Neuron (in vitro differentiated cells): Measurements from ENCODE around the gene CTPS2.
"Not testable (repeated sequence)": the region's sequence is repeated elsewhere in the genome, so short reads cannot be mapped to it uniquely, and the experiment has no call there.

Experiments
- H2AFZ ChIP-seq: one replicate; pipeline ENCODE4 v1.6.1; 2013; ENCODE audit warnings: low read depth, mild to moderate bottlenecking, inconsistent platforms, low read length, moderate library complexity
- H3K27me3 ChIP-seq: one replicate; pipeline ENCODE4 v1.6.1; 2013; ENCODE audit warnings: low read length; ENCODE audit not compliant: insufficient read depth
- H3K36me3 ChIP-seq: one replicate; pipeline ENCODE4 v1.6.1; 2013; ENCODE audit warnings: low read length; ENCODE audit not compliant: insufficient read depth
- H3K4me1 ChIP-seq: one replicate; pipeline ENCODE4 v1.6.1; 2013; ENCODE audit warnings: low read length; ENCODE audit not compliant: insufficient read depth
- H3K4me3 ChIP-seq: 2 replicates; pipeline ENCODE4 v1.5.1; 2013; ENCODE audit warnings: mild to moderate bottlenecking, low read length, moderate library complexity
- H3K9me3 ChIP-seq: one replicate; pipeline ENCODE4 v1.6.1; 2013; ENCODE audit warnings: low read length

Gene CTPS2, protein sequence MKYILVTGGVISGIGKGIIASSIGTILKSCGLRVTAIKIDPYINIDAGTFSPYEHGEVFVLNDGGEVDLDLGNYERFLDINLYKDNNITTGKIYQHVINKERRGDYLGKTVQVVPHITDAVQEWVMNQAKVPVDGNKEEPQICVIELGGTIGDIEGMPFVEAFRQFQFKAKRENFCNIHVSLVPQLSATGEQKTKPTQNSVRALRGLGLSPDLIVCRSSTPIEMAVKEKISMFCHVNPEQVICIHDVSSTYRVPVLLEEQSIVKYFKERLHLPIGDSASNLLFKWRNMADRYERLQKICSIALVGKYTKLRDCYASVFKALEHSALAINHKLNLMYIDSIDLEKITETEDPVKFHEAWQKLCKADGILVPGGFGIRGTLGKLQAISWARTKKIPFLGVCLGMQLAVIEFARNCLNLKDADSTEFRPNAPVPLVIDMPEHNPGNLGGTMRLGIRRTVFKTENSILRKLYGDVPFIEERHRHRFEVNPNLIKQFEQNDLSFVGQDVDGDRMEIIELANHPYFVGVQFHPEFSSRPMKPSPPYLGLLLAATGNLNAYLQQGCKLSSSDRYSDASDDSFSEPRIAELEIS

DNA sequence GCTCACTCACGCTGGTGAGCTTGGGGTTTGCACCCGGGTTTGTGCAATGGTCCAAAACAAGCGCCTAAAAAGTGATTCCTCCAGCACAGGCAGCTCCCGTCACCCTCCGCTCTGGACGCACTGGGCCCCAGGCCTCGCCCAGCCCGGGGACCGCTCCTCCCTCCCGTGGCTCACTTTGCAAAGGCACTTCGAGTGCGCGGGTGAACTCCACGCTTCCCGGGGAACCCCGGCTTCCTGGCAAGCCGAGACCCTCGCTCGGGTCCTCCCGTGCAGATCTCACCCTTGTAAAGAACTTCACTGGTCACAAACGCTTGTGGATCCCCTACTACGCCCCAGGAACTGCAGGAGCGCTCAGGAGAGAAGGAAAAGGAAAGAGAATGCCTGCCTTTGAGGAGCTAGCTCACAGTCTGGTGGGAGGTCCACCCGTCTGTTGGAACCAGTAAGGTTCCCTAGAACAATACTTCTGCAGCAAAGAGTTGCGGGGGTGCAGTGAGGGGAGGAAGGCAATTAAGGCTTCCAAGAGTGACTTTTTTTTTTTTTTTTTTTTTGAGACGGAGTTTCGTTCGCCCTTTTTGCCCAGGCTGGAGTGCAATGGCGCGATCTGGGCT lies at the start of gene CTPS2:
Gene CTPS2, minus strand, starts transcription at position 122 of the 608 bp plus-strand sequence. CDS start 9,767 bp downstream, outside the sequence.
- Histone ChIP-seq H3K27me3 (no peaks in the 10 kb centered on the region), H3K4me1 (peaks cover 8% of the 10 kb centered on the region), H3K9me3 (no peaks in the 10 kb centered on the region), H3K4me3 (peak within 1 kb of the TSS; percentile 61), H2AFZ (peak within 1 kb of the TSS; percentile 97), H3K36me3 (peaks cover 7% of the 10 kb centered on the region)

DNA sequence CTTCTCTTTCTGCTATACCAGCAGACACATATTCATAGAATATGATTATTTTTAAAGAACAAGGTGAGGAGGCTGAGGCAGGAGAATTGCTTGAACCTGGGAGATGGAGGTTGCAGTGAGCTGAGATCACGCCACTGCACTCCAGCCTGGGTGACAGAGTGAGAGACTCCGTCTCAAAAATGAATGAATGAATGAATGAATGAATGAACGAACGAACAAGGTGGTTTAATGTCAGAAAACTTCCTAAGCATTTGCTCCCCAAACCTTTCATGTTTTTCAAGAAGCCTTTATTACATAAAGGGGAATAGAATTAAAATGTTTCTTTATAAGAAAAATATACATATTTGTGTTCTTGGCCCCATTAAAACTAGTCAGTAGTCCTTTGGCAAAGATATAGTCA lies 49.0 kb upstream of the CTPS2 start:
- H3K4me3 ChIP-seq, H3K4me1 ChIP-seq, H3K27me3 ChIP-seq, H3K9me3 ChIP-seq, H2AFZ ChIP-seq: not testable (repeated sequence)
- peaks cover 32% of the 10 kb centered on the region for H3K36me3 ChIP-seq

DNA sequence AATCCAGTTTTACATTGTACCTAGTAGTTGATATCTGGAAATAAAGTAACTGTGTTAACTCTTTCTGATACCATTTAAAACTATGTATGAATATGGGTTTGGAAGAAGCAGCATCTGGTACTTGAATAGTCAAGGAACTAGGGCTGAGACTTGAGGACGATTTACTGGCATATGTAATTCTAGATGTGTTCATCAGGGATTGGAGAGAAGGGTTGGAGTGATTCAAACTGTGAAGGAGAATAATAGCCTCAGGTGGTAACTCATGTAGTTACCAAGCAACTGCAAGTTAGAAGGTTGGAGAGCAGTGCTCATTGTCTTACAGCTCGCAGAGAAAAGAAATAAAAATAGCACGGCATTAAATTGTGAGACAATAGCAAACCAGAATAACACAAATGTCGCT lies 44.3 kb upstream of the CTPS2 start:
- H3K36me3 ChIP-seq: peaks cover 55% of the 10 kb centered on the region
- H2AFZ ChIP-seq: no peak overlapping the region
- no peaks in the 10 kb centered on the region for H3K9me3 ChIP-seq
- no peaks in the 10 kb centered on the region for H3K4me1 ChIP-seq
- no peaks in the 10 kb centered on the region for H3K27me3 ChIP-seq
- no peak overlapping the region for H3K4me3 ChIP-seq

DNA sequence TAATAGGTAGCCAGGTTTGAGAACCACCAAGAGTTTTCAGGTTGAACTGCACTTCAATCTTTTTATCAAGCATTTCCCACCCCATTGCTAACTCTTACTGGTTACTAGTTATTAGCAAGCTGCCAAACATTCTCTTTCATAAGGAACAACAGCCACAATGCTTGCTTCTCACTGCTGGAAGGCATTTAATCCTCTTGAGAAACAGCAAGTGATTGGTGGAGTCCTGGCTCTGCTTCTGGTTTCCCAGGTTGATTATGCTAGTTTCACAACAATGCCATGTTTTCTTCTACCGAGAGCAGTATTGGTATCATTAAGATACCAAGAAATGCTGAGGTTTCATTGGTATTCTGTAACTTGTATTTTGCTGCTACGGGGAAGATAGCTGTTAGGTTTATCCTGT lies 41.5 kb upstream of the CTPS2 start:
- Histone ChIP-seq H3K36me3 (peaks cover 61% of the 10 kb centered on the region), H2AFZ (no peak overlapping the region), H3K4me3 (no peak overlapping the region), H3K4me1 (no peaks in the 10 kb centered on the region), H3K27me3 (no peaks in the 10 kb centered on the region), H3K9me3 (no peaks in the 10 kb centered on the region)

DNA sequence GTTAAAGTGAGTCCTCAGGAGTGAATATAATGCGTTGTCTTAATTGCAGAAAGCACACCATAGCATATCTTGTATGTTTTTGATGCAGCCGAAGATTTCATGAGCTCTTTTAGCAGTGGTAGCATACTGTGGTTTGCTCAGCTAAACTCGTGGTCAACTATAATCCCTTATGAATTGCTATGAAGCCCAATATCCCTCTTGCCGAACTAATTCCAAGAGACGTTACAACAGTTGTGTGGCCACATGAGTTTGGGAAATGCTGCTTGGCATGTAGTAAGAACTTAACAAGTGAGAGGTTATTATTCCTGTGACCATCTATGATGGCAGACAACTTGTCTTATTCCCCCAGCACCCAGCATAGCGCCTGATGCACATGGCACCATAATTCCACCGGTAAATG lies 37.7 kb upstream of the CTPS2 start:
- no peaks in the 10 kb centered on the region for H3K27me3 ChIP-seq
- H3K4me1 ChIP-seq: peaks cover 4% of the 10 kb centered on the region
- no peak overlapping the region for H2AFZ ChIP-seq
- H3K9me3 ChIP-seq: no peaks in the 10 kb centered on the region
- peaks cover 60% of the 10 kb centered on the region for H3K36me3 ChIP-seq
- no peak overlapping the region for H3K4me3 ChIP-seq

DNA sequence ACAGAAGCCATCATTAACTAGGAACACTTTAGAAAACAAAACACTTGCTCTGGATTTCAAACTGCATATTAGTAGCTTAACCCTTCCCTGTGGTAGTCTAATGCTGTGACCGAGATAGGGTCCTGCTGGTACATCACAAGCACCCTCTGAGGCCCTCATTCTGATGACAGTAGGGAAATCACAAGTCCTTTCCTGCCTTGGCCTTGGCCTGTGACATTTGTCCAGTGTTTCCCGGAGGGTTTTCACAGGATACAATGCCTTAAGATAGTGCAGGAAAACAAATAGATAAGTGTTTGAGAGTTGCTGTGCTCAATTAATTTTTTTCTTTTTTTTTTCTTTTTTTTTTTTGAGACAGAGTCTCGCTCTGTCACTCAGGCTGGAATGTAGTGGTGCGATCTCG lies 36.0 kb upstream of the CTPS2 start:
- H3K36me3 ChIP-seq: peaks cover 63% of the 10 kb centered on the region
- peaks cover 4% of the 10 kb centered on the region for H3K4me1 ChIP-seq
- H3K27me3 ChIP-seq: no peaks in the 10 kb centered on the region
- H3K4me3 ChIP-seq: no peak overlapping the region
- H2AFZ ChIP-seq: no peak overlapping the region
- no peaks in the 10 kb centered on the region for H3K9me3 ChIP-seq

DNA sequence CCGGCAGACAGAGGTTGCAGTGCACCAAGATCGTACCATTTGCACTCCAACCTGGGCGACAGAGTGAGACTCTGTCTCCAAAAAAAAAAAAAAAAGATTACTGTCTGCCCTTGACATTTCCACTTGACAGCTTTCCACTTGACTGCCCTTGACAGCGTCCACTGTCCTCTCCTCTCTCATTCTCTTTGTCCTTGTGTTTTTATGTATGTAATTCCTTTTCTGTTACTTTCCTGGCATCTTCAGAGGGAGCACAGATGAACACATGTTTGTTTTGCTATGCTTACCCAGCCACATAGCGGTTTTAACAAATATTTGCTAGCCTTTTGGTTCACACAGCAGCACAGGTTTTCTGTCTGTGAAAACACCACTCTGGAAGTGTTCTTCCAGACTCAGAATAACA lies 33.2 kb upstream of the CTPS2 start:
- H3K4me3 ChIP-seq: no peak overlapping the region
- no peaks in the 10 kb centered on the region for H3K27me3 ChIP-seq
- no peak overlapping the region for H2AFZ ChIP-seq
- H3K36me3 ChIP-seq: peaks cover 68% of the 10 kb centered on the region
- peaks cover 4% of the 10 kb centered on the region for H3K4me1 ChIP-seq
- no peaks in the 10 kb centered on the region for H3K9me3 ChIP-seq

DNA sequence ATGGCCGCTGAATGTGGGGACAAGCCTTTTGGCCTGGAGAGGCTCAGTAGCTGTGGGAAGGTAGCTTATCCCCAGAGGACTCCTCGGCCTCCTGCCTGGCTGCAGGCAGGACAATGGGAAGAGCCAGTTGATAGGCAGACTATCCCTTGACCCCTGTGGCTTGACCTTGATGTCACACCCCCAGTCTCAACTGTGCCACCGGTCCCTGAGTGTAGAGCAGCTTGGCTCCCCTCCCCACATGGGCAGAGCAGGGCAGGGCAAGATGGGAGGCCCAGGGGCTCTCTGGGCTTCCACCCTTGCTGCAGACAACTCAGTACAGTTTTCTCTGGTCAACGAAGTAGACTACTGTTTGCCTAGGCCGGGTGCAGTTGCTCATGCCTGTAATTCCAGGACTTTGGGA lies 32.6 kb upstream of the CTPS2 start:
- no peaks in the 10 kb centered on the region for H3K27me3 ChIP-seq
- no peaks in the 10 kb centered on the region for H3K9me3 ChIP-seq
- peaks cover 4% of the 10 kb centered on the region for H3K4me1 ChIP-seq
- no peak overlapping the region for H2AFZ ChIP-seq
- peaks cover 65% of the 10 kb centered on the region for H3K36me3 ChIP-seq
- no peak overlapping the region for H3K4me3 ChIP-seq

DNA sequence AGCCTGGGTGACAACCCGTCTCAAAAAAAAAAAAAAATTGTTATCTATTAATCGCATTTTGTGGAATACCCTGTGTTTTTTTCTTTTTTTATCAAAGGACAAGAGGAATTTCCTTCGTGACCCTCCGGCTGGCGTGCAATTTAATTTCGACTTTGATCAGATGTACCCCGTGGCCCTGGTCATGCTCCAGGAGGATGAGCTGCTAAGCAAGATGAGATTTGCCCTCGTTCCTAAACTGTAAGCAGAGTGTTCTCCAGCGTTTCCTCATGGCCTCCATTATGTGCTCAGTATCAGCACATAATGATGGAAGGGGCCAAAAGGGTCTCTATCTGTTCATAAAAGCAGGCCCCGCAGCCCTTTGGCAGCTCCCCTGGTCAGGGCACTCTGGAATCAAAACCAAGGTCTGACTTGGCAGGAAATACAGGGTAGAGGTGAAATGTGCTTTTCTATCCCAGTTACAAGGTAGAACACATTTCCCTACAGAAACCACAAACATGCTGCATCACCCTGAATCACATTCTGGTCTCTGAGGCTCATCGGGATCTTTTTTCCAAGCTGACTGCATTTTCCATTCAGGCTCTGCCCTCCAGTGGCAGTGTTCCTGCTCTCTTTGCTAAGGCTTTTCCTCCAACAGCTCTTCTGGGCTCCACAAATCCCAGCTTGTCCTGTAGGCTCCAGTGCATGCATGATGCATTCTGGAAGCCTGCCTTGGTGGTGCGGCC lies 31.3 kb upstream of the CTPS2 start:
- H3K27me3 ChIP-seq: no peaks in the 10 kb centered on the region
- H3K36me3 ChIP-seq: peaks cover 57% of the 10 kb centered on the region
- no peaks in the 10 kb centered on the region for H3K9me3 ChIP-seq
- H2AFZ ChIP-seq: no peak overlapping the region
- peaks cover 4% of the 10 kb centered on the region for H3K4me1 ChIP-seq
- no peak overlapping the region for H3K4me3 ChIP-seq

DNA sequence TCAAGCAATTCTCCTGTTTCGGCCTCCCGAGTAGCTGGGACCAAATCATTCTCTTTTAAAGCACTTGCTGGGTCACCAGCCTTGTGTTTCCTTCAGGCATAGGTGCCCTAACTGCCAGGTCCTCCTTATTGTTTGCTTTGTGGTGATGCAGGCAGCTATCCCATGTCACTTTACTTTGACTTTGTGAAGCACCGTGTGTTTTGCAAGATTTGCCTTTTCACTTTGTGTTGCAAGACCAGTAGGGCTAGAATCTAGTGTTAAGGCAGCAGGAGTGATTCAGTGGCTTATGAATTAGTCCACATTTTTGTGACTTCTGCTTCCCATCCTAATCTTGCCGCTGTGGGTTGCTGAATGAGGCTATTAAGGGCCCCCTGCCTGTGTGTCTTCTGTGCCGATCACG lies 27.1 kb upstream of the CTPS2 start:
- peaks cover 64% of the 10 kb centered on the region for H3K36me3 ChIP-seq
- no peak overlapping the region for H2AFZ ChIP-seq
- no peaks in the 10 kb centered on the region for H3K27me3 ChIP-seq
- H3K9me3 ChIP-seq: no peaks in the 10 kb centered on the region
- no peak overlapping the region for H3K4me3 ChIP-seq
- no peaks in the 10 kb centered on the region for H3K4me1 ChIP-seq

DNA sequence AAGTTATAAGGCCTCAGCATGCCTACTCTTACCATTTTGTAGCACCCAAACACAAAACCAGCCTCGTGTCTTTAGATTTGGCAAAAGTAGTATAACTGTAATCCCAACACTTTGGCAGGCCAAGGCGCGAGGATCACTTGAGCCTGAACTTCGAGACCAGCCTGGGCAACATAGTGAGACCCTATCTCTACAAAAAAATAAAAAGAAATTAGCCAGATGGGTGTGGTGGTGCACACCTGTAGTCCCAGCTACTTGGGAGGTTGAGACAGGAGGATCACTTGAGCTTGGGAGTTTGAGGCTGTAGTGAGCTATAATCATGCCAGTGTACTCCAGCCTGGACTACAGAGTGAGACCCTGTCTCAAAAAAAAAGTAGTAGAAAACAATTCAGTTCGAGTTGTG lies 24.6 kb upstream of the CTPS2 start:
- Histone ChIP-seq H3K4me1 (no peaks in the 10 kb centered on the region), H3K27me3 (no peaks in the 10 kb centered on the region), H2AFZ (no peak overlapping the region), H3K9me3 (no peaks in the 10 kb centered on the region), H3K36me3 (peaks cover 46% of the 10 kb centered on the region), H3K4me3 (no peak overlapping the region)

DNA sequence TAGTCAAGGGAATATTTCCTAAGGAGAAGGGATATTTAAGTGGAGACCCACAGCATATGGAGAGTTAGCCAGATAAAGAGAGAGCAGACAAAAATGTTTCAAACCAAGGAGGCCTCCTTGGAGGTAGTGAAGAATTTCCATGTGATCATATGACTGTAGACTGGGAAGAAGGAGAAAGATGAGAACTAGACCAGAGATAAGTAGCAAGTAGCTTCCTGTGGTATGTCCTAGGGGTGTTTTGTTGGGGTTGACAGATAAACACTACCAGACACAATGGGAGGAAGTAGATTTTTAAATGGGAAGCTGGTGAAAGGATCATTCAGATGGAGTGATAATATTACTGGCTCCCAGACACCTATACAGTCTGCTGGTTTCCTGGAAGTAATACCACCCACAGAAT lies 20.5 kb upstream of the CTPS2 start:
- Histone ChIP-seq H2AFZ (no peak overlapping the region), H3K9me3 (peaks cover 7% of the 10 kb centered on the region), H3K4me3 (no peak overlapping the region), H3K4me1 (no peaks in the 10 kb centered on the region), H3K27me3 (no peaks in the 10 kb centered on the region), H3K36me3 (peaks cover 29% of the 10 kb centered on the region)

DNA sequence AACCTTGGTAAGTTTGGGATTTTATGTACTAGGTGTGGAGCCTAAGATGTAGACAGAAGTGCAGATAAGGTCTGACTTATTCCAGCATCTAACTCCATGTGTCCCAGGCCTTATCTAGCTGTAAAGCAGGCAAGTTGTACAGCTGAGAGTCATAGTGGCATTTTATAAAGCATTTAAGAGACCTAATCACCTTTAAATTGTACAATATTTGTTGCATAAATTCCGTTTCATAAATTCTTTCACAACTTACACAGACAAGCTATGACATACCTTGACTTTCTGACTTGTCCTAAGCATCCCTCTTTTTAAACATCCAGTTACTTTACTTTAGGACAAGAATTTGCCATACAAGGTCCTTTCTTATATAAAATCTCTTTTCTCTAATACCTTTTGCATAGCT lies 18.0 kb upstream of the CTPS2 start:
- H3K4me1 ChIP-seq: no peaks in the 10 kb centered on the region
- H2AFZ ChIP-seq: no peak overlapping the region
- H3K9me3 ChIP-seq: peaks cover 10% of the 10 kb centered on the region
- peaks cover 6% of the 10 kb centered on the region for H3K36me3 ChIP-seq
- H3K4me3 ChIP-seq: no peak overlapping the region
- H3K27me3 ChIP-seq: no peaks in the 10 kb centered on the region
